PC-9 (cell line): ENCODE data around the gene HTR4.

Source experiments
- CTCF ChIP-seq: fragments of 200-600 bp; sonication (generic); conservative IDR thresholded peaks from 2 replicates; pipeline ENCODE4 v1.6.1; 2017; ENCODE audit warnings: mixed run types, antibody characterized with exemption, mild to moderate bottlenecking, moderate library complexity
- EZH2 ChIP-seq: fragments of 200-600 bp; sonication (generic); IDR thresholded peaks from 2 replicates; pipeline ENCODE4 v1.8.0; 2017; ENCODE audit warnings: antibody characterized with exemption, low read depth

DNA sequence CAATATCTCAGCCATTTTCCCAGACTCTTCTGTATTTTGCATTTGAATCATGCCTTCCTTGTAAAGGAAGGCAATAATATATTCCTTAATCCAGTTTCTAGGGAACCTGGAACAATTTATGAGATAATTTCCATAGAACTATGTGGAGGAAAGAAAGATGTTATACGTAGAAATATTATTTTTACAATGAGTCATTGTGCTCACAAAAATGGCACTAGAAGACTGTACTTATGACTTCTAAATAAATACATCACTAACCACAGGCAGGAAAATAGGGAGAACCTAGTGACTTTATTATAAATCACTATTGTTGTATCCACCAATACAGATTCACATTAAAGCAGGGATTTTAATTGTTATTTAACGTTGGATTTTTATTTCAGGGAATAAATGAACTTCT lies 182.9 kb downstream of the HTR4 start:
- TF ChIP-seq CTCF (no peak), EZH2 (no peak)
